Panc1 (cell line): ENCODE results near the gene NMUR1. TPM values are rescaled to one million over a fixed set of nuclear protein-coding genes. Genes with fewer than 3 reads are reported as not detected.
A peak's percentile ranks its signal among the peaks of the same experiment; 100 is the strongest.

Experiments
- ATAC-seq: fragments of 200-7000 bp; cut with Tn5 transposase; 2 replicates; pipeline ENCODE4 v1.9.1; 2020; ENCODE audit warnings: mild to moderate bottlenecking, moderate library complexity
- BruUV-seq: library from RNA; stranded (reverse); fragments of 400-500 nt; replicated peaks from 2 replicates; lab custom pipeline; 2021; lab: Mats Ljungman, UMichigan
- CTCF ChIA-PET: fragments of 300-600 bp; sonication (Branson Sonifier 250); formaldehyde crosslinking; loops from one replicate; lab custom pipeline; 2022; ENCODE audit warnings: antibody characterized with exemption; lab: Charles Lee
- POLR2A ChIA-PET: fragments of 300-600 bp; sonication (Branson Sonifier 250); formaldehyde crosslinking; loops from one replicate; lab custom pipeline; 2022; ENCODE audit warnings: antibody characterized with exemption; lab: Charles Lee
- DNase-seq: peaks from one replicate; pipeline ENCODE4 v3.0.0-alpha.2; 2010; ENCODE audit warnings: low read depth, low spot score
- H3K27ac ChIP-seq: 2 replicates; pipeline ENCODE4 v1.5.1; 2011; ENCODE audit warnings: mild to moderate bottlenecking, low read length, inconsistent platforms
- H3K27me3 ChIP-seq: fragments of 200-500 bp; sonication (Bioruptor generic); 2 replicates; pipeline ENCODE4 v1.6.0; 2014; ENCODE audit warnings: low read length, inconsistent platforms; ENCODE audit not compliant: control insufficient read depth, insufficient read depth
- H3K36me3 ChIP-seq: fragments of 200-500 bp; sonication (Bioruptor generic); 2 replicates; pipeline ENCODE4 v1.5.1; 2014; ENCODE audit warnings: inconsistent platforms, mild to moderate bottlenecking, low read length, moderate library complexity; ENCODE audit not compliant: control insufficient read depth, insufficient read depth
- H3K4me1 ChIP-seq: 2 replicates; pipeline ENCODE4 v1.5.1; 2011; ENCODE audit warnings: inconsistent platforms, mild to moderate bottlenecking, low read length, moderate library complexity; ENCODE audit not compliant: control insufficient read depth, insufficient read depth
- H3K4me3 ChIP-seq, 2 experiments: 2 replicates each; pipeline ENCODE4 v1.5.1; 2011 to 2012; ENCODE audit warnings: low read depth in 2 of 2, low read length in 2 of 2, mild to moderate bottlenecking in 2 of 2, inconsistent platforms in 1 of 2, moderate library complexity in 1 of 2
- H3K9me3 ChIP-seq: fragments of 200-500 bp; sonication (Bioruptor generic); 2 replicates; pipeline ENCODE4 v1.5.1; 2014; ENCODE audit warnings: low read depth, mild to moderate bottlenecking, inconsistent platforms, low read length, moderate library complexity; ENCODE audit not compliant: control insufficient read depth, insufficient read depth
- CTCF ChIP-seq: fragments of 450-650 bp; IDR thresholded peaks from 2 replicates; pipeline ENCODE4 v1.5.1; 2017; ENCODE audit warnings: mild to moderate bottlenecking
- POLR2AphosphoS5 ChIP-seq: IDR thresholded peaks from 2 replicates; pipeline ENCODE4 v1.6.1; 2012; ENCODE audit warnings: mild to moderate bottlenecking, low read depth, low read length, moderate library complexity
- REST ChIP-seq, 2 experiments: IDR thresholded peaks; 2 replicates each; pipeline ENCODE4 v1.6.1; 2011 to 2012; ENCODE audit warnings: low read depth in 2 of 2, control low read depth in 1 of 2, low read length in 1 of 2, mild to moderate bottlenecking in 1 of 2, moderate library complexity in 1 of 2; ENCODE audit not compliant: insufficient read depth in 1 of 2
- SIN3A ChIP-seq: IDR thresholded peaks from 2 replicates; pipeline ENCODE4 v1.6.1; 2012; ENCODE audit warnings: low read depth, mild to moderate bottlenecking, low read length, moderate library complexity, borderline replicate concordance; ENCODE audit not compliant: insufficient read depth
- TCF7L2 ChIP-seq: IDR thresholded peaks from 2 replicates; pipeline ENCODE4 v1.6.1; 2011; ENCODE audit warnings: mild to moderate bottlenecking, low read depth, low read length, inconsistent platforms
- in situ Hi-C: cut with HindIII; loops from 2 replicates; pipeline ENCODE4 v1.10.0; 2016; ENCODE audit warnings: low sequenced_read_pairs, low pct_unique_long_range_greater_than_20kb
- intact Hi-C: fragments of 100-400 bp; cut with micrococcal nuclease; formaldehyde crosslinking; loops from one replicate; pipeline ENCODE4 v1.10.0; 2022; ENCODE audit not compliant: unreplicated experiment
- total RNA-seq: library from RNA; stranded (reverse); gene quantifications from one replicate; pipeline ENCODE4 v1.2.1, GENCODE V29; 2021; ENCODE audit not compliant: unreplicated experiment

NMUR1 gene
- total RNA-seq, 1 experiment from 2014 or later, result 0.28 TPM

GRCh38 chr2:231545105-231545902, 15.1 kb upstream of the NMUR1 start:
- no peaks in the 10 kb centered on the region for H3K36me3 ChIP-seq
- ATAC-seq (peak; percentile 82), DNase-seq (no peak)
- no TSS peak for BruUV-seq
- no peak overlapping the region for H3K4me3 ChIP-seq
- H3K27ac ChIP-seq, result peak overlapping the region; percentile 8
- TF ChIP-seq POLR2AphosphoS5, result no peak; the same call in 1 of the 2 replicates
- TF ChIP-seq CTCF, result no peak
- no peak for TF ChIP-seq REST (IDR thresholded peaks at IDR 0.05; ENCODE audit: insufficient read depth in 1 of 2, low read depth in 2 of 2, low read length in 1 of 2)
- no peak for TF ChIP-seq TCF7L2
- H3K27me3 ChIP-seq, result no peaks in the 10 kb centered on the region
- in situ Hi-C loops, result no loop called here
- CTCF ChIA-PET, result interaction anchor here (0.6 to 1.5 kb wide), 2 partner anchors 14 to 56 kb away, joined by 3 to 8 read pairs; no protein-coding TSS in a partner anchor
- peaks cover 6% of the 10 kb centered on the region; the same call in 1 of the 2 replicates for H3K9me3 ChIP-seq
- peaks cover 8% of the 10 kb centered on the region; the same call in 1 of the 2 replicates for H3K4me1 ChIP-seq
- POLR2A ChIA-PET, result no interaction called here
- intact Hi-C loops, result no loop called here

- POLR2A ChIA-PET, result no interaction called here
- in situ Hi-C loops, result no loop called here
- H3K4me3 ChIP-seq, result no peak overlapping the region
- H3K9me3 ChIP-seq, result peaks cover 6% of the 10 kb centered on the region; the same call in 1 of the 2 replicates
- intact Hi-C loops, result no loop called here
- TF ChIP-seq CTCF, result no peak
- no peak for TF ChIP-seq SIN3A
- no peak for TF ChIP-seq TCF7L2
- no peak for TF ChIP-seq REST (IDR thresholded peaks at IDR 0.05; ENCODE audit: insufficient read depth in 1 of 2, low read depth in 2 of 2, low read length in 1 of 2)
- TF ChIP-seq POLR2AphosphoS5, result no peak
- BruUV-seq, result no TSS peak
- no peaks in the 10 kb centered on the region for H3K27me3 ChIP-seq
- no peaks in the 10 kb centered on the region for H3K36me3 ChIP-seq
- no peak for ATAC-seq
- CTCF ChIA-PET, result no interaction called here
- no peak for DNase-seq
- peaks cover 8% of the 10 kb centered on the region; the same call in 1 of the 2 replicates for H3K4me1 ChIP-seq
- no peak overlapping the region for H3K27ac ChIP-seq
Measured at GRCh38 chr2:231542136-231542535, 11.9 kb upstream of the NMUR1 start.
